ENCODE results near the gene ZNF630. TPM values are rescaled to one million over a fixed set of nuclear protein-coding genes. Genes with fewer than 3 reads are reported as not detected.
"Not testable (repeated sequence)": the region's sequence is repeated elsewhere in the genome, so short reads cannot be mapped to it uniquely, and the experiment has no call there.

Gene ZNF630
- total RNA-seq (2014; rRNA removed; shearing (Covaris generic)): 3.5 and 3.7 TPM in 2 replicates

DNA sequence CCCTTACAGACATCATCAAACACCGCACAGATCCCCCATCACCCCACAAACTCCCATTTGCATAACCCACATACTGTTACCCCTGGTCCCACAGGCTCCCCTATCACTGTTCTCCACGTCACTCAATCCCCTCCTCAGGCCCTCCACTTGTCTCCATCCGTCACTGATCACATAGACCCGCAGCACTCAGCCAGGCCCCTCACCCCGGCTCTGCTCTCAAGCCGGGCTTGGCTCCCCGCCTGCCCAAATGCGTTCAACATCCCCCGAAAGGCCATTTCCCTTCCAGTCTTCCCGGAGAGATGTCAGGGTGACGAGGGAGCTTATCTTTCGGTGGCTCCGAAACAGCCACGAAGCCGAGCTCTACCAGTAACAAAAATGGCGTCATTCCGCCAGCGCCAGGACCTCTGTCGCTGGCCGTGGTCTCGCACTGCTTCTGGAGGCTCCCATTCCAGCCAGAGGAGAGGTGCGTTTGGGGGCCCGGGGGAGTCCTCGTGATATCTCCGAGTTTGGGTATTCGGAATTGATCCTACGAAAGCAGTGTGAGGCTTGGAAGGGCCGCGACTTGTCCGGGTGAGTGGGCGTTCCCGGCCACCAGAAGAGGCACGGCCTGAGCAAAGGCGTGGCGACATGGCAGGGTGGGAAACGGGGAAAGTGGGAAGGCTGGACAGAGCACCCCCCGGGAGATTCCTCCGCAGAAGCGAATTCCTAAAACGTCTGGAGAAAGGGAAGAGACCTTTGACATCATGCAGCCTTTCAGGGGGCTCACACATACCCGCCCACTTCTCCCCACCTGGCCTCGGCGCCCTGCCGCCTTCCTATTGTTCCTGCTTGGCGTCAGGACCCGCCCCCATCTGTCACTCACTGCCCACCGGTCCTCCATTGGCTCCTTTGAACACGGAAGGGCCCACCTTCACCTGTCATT is at the start of gene ZNF630:
TSS of gene ZNF630 (minus strand) at position 577 of the 922 bp plus-strand sequence. CDS start 4,754 bp downstream, outside the sequence.
- DNase-seq (ENCODE audit: low read depth): peak; percentile 55

DNA sequence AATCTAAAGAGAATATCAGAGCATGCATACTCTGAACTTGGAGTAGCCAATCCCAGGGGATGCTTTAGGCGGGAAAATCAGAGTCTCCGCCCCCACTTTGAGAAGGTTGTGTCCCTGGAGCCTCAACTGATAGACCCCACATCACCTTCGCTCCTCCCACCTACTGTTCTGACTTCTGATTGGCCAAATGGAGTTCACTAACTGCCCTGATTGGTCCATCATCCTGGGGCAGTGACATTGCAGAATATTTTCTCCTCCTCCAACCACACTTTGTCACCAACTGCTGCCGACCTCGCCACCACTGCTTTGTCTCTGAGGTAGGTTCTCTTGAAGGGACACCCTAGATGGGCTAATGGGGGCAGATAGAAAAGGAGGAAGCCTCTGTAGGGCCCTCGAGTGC is 36.3 kb upstream of the ZNF630 start:
- no peak for DNase-seq (ENCODE audit: low read depth)

DNA sequence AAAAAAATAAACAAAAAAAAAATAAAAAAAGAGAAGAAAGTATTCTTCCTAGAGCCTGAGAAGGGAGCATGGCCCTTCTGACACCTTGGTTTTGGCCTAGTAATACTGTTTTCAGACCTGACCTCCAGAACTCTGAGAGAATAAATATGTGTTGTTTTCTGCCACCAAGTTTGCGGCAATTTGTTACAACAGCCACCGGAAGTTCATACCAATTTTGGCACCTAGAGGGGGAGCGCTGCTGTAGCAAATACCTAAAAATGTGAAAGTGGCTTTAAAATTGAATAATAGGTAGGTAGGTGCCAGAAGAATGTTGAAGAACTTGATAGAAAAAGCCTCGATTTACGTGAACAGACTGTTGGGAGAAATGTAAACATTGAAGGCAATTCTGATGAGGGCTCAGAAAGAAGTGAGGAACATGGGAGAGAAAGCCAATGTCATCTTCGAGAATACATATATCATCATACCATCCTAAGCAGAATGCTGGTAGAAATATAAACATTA is 31.5 kb upstream of the ZNF630 start:
- DNase-seq (ENCODE audit: low read depth): no peak

DNA sequence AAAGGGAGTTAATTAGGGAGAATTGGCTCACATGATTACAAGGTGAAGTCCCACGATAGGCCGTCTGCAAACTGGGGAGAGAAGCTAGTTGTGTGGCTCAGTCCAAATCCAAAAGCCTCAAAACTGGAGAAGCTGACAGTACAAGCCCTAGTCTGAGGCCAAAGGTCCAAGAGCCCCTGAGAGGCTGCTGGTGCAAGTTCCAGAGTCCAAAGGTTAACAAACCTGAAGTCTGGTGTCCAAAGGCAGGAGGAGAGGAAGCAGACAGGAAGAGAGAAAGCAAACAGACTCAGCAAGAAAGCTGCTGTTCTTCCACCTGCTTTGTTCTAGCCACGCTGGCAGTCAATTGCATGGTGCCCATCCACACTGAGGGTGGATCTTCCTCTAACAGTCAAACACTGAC is 30.0 kb upstream of the ZNF630 start:
- no peak for DNase-seq (ENCODE audit: low read depth)

DNA sequence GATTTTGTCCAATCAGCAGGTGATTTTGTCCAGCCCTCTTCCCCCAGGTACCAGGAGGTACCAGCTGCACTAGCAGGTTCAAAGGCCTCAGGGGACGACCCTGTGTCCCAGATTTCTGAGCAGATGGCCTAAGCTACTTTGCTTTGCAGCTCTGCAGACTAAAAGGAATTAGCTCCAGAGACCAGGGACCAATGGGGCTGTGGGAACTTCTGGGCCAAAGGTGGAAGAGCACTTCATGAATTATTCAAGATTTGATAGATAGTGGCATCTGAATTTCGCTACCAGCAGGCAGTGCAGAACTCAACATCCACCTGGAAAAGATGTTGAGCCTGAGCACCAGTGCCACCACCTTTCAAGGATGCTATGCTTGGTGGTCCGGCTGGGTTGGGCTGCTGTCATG is 21.1 kb upstream of the ZNF630 start:
- DNase-seq (ENCODE audit: low read depth): not testable (repeated sequence)

DNA sequence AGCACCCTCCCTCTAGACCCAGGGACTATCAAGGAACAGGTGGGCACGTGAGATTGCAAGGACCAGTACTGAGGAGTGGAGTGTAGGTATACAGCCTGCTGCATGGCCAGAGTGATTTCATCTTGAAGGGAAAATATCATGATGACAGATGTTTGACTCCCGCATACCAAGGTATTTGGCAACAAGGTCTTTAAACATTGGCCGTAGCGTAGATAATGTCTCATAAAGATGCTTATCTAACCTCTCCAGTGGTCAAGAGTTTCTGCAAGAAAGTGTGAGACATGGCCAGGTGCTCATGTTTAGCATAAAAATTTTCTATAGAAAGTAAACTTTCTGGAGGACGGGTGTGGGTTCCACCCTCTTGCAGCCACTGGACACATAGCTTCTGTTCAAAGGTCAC is 18.7 kb upstream of the ZNF630 start:
- no peak for DNase-seq (ENCODE audit: low read depth)

DNA sequence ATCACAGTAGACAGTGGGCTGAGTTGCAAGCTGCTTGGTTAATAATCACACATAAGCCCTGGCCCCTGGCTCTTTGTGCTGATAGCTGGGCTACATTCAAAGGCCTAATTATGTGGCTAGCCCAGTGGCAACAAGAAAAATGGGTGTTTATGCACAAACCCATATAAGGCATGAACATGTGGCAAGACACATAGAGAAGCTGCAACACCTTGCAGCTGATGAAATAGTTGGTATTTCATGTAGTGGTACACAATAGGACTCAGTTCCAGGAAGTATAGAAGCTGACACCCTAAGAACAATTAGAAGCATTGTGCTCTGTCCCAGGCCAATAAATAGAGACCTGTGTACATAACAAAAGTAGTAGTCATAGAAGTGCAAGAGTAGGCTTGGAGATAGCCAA is 14.6 kb upstream of the ZNF630 start:
- no peak for DNase-seq (ENCODE audit: low read depth)

DNA sequence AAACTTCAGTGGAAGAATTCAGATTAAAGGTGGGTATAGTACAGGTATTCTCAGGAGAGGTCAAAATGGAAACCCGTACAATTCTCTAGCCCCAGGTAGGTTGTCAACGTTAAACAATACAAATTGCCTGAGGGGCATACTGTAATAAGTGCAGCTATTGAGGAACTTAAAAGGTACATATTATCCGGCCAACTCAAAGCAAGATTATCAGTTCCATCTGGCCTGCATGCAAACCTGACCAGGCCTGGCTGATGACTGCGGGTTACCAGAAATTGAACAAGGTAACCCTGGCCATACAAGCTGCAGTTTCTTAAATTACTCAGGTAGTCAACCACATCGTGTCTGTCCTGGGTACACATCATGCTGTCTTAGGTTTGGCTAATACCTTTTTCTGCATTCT is 12.3 kb upstream of the ZNF630 start:
- no peak for DNase-seq (ENCODE audit: low read depth)

DNA sequence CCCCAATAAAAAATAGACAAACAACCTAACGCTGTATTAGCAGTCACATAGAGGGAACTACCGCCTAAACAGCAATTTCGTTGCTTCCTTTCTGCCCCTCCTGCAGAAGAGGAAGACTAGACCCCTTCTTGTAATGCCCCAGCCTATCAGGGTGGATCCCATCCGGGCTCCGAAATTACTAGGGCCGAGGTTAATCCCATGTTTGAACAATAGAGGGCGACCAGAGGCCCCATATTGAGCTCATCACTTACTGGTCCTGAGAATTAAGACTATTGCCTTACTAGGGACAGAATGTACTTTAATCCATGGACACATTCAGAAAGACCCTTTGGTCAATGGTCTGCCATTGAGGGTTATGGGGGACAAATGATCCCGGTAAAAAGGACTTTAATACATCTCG is 11.8 kb upstream of the ZNF630 start:
- peak; percentile 50 for DNase-seq (ENCODE audit: low read depth)

DNA sequence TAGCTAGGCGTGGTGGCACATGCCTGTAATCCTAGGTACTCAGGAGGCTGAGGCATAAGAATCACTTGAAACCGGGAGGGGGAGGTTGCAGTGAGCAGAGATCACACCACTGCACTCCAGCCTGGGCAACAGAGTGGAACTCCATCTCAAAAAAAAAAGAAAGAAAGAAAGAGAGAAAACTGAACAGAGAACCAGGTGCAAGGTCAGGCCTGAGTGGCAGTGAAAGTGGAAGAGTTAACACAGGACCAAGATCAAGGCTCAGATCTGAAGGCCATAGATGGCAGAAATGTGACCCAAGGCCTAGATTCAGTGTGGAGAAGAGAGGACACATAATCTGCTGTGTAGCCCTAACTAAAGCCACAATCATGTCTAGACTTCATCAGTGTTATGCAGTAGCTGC is 4.9 kb upstream of the ZNF630 start:
- DNase-seq (ENCODE audit: low read depth): no peak

DNA sequence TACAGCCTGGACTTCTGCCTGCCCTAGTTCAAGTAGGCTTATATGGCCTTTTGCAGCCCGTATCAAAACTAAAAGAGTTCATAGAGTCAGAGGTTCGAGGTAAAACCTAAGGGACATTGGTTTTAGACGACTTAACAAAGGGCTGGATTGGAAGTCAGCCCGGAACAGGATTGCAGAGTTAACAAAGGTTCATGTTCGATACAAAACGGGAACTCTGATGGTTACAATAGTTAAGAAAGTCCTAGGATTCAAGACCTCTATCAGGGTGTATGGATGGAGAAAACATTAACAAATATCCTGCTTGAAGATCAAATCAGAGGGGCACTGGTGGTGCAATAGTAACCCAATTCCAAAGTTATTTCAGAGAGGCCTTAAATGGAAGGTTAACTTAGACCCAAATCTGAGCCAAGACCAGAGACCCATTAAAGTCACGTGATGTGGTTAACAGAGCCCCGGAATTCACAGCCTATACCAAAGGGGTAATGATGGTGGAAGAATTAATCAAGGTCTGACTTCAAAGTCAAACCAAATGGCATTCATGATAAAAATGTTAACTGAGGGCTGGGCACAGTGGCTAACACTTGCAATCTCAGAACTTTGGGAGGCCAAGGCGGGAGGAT is 656 bp upstream of the ZNF630 start:
- no peak for DNase-seq (ENCODE audit: low read depth)

DNA sequence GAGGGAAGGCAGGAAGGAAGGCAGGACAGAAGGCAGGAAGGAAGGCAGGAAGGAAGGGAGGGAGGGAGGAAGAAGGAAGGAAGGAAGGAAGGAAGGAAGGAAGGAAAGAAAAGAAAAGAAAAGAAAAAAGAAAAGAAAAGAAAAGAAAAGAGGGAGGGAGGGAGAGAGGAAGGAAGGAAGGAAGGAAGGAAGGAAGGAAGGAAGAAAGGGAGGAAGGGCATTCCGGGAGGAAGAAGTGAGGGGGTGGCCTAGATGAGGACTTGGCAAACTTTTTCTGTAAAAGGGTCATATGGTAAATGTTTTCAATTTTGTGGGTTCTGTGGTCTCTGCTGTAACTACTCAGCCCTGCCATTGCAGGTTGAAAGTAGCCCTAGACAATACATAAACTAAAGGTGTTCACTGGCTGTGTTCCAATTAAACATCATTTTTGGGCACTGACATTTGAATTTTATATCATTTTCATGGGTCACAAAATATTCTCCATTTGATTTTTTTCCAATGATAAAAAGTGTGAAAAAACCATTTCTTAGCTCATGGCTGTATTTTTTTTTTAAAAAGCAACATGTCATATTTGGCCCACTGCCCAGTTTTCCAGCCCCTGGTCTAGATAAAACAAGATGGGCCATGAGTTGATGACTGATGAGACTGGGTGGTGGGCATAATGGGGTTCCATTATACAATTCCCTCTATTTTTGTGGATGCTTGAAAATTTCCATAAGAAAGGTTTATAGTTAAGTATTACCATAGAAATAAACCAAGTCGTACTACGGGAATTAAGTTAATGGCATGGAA is 3.1 kb downstream of the ZNF630 start:
- DNase-seq (ENCODE audit: low read depth): no peak

DNA sequence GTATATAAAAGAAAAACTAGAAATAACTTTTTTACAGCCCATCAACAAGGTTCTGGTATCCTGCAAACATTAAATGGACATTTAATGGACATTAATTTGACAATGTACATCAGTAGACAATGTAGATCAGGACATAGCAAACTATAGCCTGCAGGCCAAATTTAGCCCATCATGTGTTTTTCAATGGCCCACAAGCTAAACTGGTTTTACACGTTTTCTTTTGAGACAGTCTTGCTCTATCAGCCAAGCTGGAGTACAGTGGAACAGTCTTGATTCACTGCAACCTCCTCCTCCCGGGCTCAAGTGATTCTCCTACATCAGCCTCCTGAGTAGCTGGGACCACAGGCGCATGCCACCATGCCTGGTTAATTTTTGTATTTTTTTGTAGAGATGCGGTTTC is 7.2 kb downstream of the ZNF630 start:
- no peak for DNase-seq (ENCODE audit: low read depth)

DNA sequence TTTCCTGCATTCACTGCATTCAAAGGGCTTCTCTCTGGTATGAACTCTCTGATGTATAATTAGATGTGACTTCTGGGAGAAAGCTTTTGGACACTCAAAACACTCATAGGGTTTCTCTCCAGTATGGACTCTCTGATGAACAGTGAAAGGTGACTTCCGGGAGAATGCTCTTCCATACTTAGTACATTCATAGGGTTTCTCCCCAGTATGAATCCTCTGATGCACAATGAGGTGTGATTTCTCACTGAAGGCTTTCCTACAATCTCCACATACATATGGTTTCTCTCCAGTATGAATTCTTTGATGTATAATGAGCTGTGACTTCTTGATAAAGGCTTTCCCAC is 12.2 kb downstream of the ZNF630 start:
- no peak for DNase-seq (ENCODE audit: low read depth)

DNA sequence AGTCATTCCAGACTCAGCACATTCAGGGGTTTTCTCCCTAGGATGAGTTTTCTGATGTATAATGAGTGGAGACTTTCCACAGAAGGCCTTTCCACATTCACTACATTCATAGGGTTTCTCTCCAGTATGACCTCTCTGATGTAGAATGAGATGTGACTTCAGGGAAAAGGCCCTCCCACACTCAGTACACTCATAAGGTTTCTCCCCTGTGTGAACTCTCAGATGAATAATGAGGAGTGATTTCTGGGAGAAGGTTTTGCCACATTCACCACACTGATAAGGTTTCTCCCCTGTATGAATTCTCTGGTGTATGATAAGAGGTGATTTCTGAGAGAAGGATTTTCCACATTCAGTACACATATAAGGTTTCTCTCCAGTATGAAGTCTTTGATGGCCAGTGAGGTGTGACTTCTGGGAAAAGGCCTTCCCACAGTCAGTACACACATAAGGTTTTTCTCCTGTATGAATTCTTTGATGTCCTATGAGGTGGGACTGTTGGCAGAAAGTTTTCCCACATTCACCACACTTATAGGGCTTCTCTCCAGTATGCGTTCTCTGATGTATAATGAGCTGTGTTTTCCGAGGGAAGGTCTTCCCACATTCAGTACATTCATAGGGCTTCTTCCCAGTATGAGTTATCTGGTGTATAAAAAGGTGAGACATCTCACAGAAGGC is 12.7 kb downstream of the ZNF630 start:
- no peak for DNase-seq (ENCODE audit: low read depth)

DNA sequence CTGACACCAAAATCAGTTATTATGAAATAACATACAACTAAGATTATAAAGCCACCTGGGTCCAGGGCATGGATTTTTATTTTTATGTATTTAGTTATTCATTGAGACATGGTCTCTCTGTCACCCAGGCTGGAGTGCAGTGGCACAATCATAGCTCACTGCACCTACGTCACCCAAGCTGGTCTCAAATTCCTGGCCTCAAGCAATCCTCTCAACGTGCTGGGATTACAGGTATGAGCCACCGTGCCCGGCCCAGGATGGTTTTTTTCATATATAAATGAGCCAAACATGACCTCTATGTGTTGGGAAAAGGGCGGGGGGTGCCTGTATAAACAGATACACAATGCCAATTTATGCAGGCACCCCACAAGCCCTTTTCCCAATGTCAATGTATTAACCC is 24.6 kb downstream of the ZNF630 start:
- no peak for DNase-seq (ENCODE audit: low read depth)

DNA sequence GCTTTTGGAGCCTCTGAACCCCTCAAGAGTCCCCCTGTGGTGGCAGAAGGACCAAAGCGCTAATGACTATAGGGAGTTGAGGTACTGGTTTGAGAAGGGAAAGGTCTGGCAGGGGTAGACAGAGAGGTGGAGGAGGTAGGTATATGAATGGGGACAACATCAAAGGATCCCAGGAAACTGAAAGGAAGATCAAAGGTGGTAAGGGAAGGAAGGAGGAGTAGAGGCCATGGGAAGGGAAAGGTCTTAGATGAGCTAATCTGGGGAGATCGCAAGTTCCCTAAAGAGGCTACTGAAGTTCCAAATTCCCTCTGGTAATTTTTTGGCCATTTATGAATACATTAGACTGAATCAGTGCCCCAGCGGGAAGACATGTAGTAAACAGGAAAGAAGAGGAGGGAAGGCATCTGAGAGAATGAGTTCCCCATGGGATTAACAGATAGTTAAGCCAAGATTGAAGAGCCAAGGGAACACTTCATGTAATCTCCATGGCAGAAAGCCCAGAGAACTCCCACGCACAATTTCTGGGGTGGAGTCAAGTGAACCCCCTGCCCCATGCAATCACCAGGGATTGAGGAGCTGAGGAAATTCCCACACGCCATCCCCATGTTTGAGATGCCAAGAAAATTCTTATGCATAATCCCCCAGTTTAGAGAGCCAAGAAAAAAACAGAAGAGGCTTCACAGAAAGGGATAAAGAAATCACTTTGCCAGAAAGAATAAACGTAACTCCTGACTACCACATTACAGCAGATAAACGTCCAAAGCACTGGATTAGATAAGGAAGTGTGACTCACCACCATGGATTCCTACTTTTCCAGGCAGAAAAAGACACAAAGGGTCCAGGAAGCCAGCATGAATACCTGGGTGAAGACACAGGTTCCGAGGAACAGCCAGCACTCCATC is 25.8 kb downstream of the ZNF630 start:
- peak; percentile 48 for DNase-seq (ENCODE audit: low read depth)

DNA sequence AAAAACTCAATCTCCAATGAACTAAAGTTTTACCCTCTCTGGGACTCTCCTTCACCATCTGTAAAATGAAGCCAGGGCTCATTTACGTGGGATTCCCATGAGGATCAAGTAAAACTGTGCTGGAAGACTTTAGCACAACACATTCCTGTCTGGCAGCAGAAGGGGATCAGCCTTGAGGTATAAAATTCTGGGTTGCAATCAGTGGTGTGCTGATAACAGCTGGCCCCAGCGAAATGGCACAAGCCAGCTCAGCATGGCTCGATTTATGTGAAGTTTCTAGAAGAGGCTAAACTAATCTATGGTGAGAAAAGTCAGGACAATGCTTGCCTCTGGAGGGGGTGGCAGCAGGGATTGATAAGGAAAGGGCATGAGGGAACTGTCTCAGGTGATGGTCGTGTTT is 28.4 kb downstream of the ZNF630 start:
- DNase-seq (ENCODE audit: low read depth): no peak

DNA sequence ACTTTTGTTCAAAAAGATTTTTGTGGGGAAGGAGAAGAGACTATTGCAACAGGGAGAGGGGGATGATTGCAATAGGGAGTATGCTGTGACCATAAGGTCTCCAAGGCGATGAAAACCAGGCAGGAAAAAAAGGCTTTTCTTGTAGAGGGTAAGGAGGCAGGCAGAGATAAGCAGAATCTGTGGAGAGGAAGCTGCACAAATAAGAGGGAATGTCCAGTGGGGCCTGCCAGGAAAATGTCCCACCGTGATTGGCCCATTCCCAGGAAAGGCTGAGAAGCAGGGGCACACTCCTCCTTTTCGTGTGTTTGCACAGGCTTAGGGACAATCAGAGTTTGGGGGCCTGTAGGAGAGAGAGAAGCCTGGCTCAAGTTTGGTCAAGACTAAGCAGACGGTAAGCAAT is 35.5 kb downstream of the ZNF630 start:
- no peak for DNase-seq (ENCODE audit: low read depth)

DNA sequence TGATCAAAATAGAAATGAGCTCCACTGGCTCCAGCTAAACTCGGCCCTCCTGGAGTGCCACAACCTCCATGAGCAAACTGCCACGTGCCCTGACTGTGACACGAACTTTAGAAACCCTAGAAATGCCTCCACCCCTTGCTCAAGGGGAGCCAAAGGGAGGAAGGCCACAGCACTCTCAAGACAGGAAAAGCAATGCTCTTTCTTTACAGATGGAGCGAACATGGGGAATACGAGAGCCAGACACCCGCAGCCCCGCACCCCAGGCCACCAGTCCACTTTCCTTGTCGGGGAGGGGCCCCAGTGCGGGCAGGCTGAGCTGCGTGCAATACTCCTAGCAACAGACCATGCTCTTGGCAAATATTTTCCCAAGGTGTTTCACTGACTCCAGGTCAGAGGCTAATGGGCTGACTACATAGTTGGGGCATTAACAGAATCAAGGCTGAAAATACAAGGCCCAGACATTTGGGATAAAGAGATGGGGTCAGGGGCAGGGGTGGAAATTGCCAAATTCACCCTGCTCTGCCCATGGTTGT is 40.7 kb downstream of the ZNF630 start:
- not testable (repeated sequence) for DNase-seq (ENCODE audit: low read depth)
